Stimulated activated CD4-positive, alpha-beta T cell treated with anti-CD3 and anti-CD28 coated beads, Interleukin-12 subunit alpha, Interleukin-12 subunit beta, amount 100 ng/mL, for 48 hours (primary cell): ENCODE data around the gene ABLIM1.

ENCODE experiments used
- DNase-seq, 3 donors: peaks; one replicate each; pipeline ENCODE4 v3.0.0-alpha.2; 2020; ENCODE audit warnings: low read depth in 2 of 3, low spot score in 1 of 3

ABLIM1 gene

GRCh38 chr10:114648368-114648767 is 9.7 kb downstream of the ABLIM1 start:
- no peak for DNase-seq

GRCh38 chr10:114647545-114648138 is 10.4 kb downstream of the ABLIM1 start:
- DNase-seq, result no peak

GRCh38 chr10:114646426-114646825 is 11.6 kb downstream of the ABLIM1 start:
- no peak for DNase-seq

- no peak for DNase-seq
These were observed 12.4 kb downstream of the ABLIM1 start for GRCh38 chr10:114645706-114646105.

- no peak for DNase-seq
These were observed 14.9 kb downstream of the ABLIM1 start for GRCh38 chr10:114643158-114643557.

- no peak for DNase-seq
These were observed 15.3 kb downstream of the ABLIM1 start for GRCh38 chr10:114642729-114643128.

- DNase-seq, result no peak
These were observed 19.1 kb downstream of the ABLIM1 start for GRCh38 chr10:114638821-114639625.

- DNase-seq, result no peak
These were observed 22.1 kb downstream of the ABLIM1 start for GRCh38 chr10:114635797-114636550.

- no peak for DNase-seq
These were observed 23.0 kb downstream of the ABLIM1 start for GRCh38 chr10:114635101-114635500.

GRCh38 chr10:114634609-114634979 is 23.5 kb downstream of the ABLIM1 start:
- DNase-seq, result no peak

- no peak for DNase-seq
These were observed 25.0 kb downstream of the ABLIM1 start for GRCh38 chr10:114632869-114633715.

- peak in 1 of 3 donors; percentile 21 for DNase-seq
These were observed 26.2 kb downstream of the ABLIM1 start for GRCh38 chr10:114631666-114632417.

GRCh38 chr10:114631090-114631665 is 26.9 kb downstream of the ABLIM1 start:
- no peak for DNase-seq

GRCh38 chr10:114629824-114630730 is 28.0 kb downstream of the ABLIM1 start:
- no peak for DNase-seq

GRCh38 chr10:114629083-114629823 is 28.8 kb downstream of the ABLIM1 start:
- DNase-seq, result no peak

GRCh38 chr10:114628106-114628505 is 30.0 kb downstream of the ABLIM1 start:
- DNase-seq, result no peak

GRCh38 chr10:114626841-114627240 is 31.2 kb downstream of the ABLIM1 start:
- DNase-seq, result no peak
